K562 (cell line): ENCODE results near the gene EAF2. TPM values are rescaled to one million over a fixed set of nuclear protein-coding genes. Genes with fewer than 3 reads are reported as not detected.
A peak's percentile ranks its signal among the peaks of the same experiment; 100 is the strongest.

Source experiments
- ATAC-seq: fragments of 200-7000 bp; cut with Tn5 transposase; 3 replicates; pipeline ENCODE4 v1.9.1; 2020; ENCODE audit warnings: moderate library complexity
- BruUV-seq: library from RNA; stranded (reverse); fragments of 400-500 nt; replicated peaks from 2 replicates; lab custom pipeline; 2021; lab: Mats Ljungman, UMichigan
- CTCF ChIA-PET: fragments of 300-600 bp; formaldehyde crosslinking; extraction: SDS; loops from one replicate; lab custom pipeline; 2021; ENCODE audit warnings: low intra/inter-chr PET ratio; lab: Yijun Ruan, JAX
- POLR2A ChIA-PET: fragments of 300-600, 350-650 bp; sonication (Branson Sonifier 250); formaldehyde crosslinking; extraction: SDS; loops from one replicate; lab custom pipeline; 2021; ENCODE audit warnings: antibody characterized with exemption, inconsistent platforms; lab: Yijun Ruan, JAX
- DNase-seq, 4 experiments: peaks; one replicate each; pipeline versions ENCODE4 v3.0.0 to v3.0.0-alpha.2; 2011 to 2018; ENCODE audit warnings: low spot score in 3 of 4, mixed read lengths in 3 of 4; ENCODE audit errors: extremely low read depth in 1 of 4
- FAIRE-seq: peaks from 2 replicates; lab custom pipeline; 2011; peaks lifted over from hg19 to GRCh38; lab: Jason Lieb, UNC
- H2AFZ ChIP-seq: 2 replicates; pipeline ENCODE4 v1.6.0; 2011; ENCODE audit warnings: low read depth, low read length, control low read depth, inconsistent platforms
- H3K27ac ChIP-seq: fragments of 200-600 bp; 3 replicates; pipeline ENCODE4 v1.8.0; 2011; ENCODE audit warnings: low read depth, mild to moderate bottlenecking, control low read depth, inconsistent platforms, low read length, moderate library complexity, mixed read lengths; ENCODE audit errors: extremely low read depth
- H3K27me3 ChIP-seq, 2 experiments: fragments of 300-600 bp in 1 of 2; 2 replicates in 1 of 2; 3 replicates in 1 of 2; pipeline versions ENCODE4 v1.6.0 to v1.8.0; 2011; ENCODE audit warnings: inconsistent platforms in 2 of 2, low read length in 2 of 2, mild to moderate bottlenecking in 1 of 2, mixed read lengths in 1 of 2, moderate library complexity in 1 of 2; ENCODE audit not compliant: control insufficient read depth in 2 of 2, insufficient read depth in 2 of 2
- H3K36me3 ChIP-seq: fragments of 300-600 bp; 3 replicates; pipeline ENCODE4 v1.8.0; 2011; ENCODE audit warnings: mild to moderate bottlenecking, low read length, inconsistent platforms; ENCODE audit not compliant: control insufficient read depth, insufficient read depth
- H3K4me1 ChIP-seq, 2 experiments: fragments of 200-600 bp in 1 of 2; replicated peaks in 1 of 2; 2 replicates in 1 of 2; 3 replicates in 1 of 2; pipeline versions ENCODE4 v1.5.1 to v1.8.0; 2011; ENCODE audit warnings: inconsistent platforms in 2 of 2, low read length in 2 of 2, mild to moderate bottlenecking in 1 of 2, mixed read lengths in 1 of 2, moderate library complexity in 1 of 2; ENCODE audit not compliant: control insufficient read depth in 2 of 2, insufficient read depth in 2 of 2
- H3K4me2 ChIP-seq: 2 replicates; pipeline ENCODE4 v1.6.1; 2011; ENCODE audit warnings: low read length, control low read depth, inconsistent platforms, mixed read lengths; ENCODE audit not compliant: insufficient read depth
- H3K4me3 ChIP-seq: fragments of 200-600 bp; sonication (generic), shearing (Covaris generic); 2 replicates; pipeline ENCODE4 v1.5.1; 2016; ENCODE audit warnings: control low read depth, inconsistent platforms
- H3K79me2 ChIP-seq: fragments of 200-600 bp; 3 replicates; pipeline ENCODE4 v1.8.0; 2011; ENCODE audit warnings: low read length, inconsistent platforms; ENCODE audit not compliant: control insufficient read depth, insufficient read depth
- H3K9ac ChIP-seq, 2 experiments: 2 replicates each; pipeline versions ENCODE4 v1.6.0 to v1.6.1; 2011; ENCODE audit warnings: low read depth in 2 of 2, low read length in 2 of 2, control low read depth in 1 of 2, inconsistent platforms in 1 of 2, mild to moderate bottlenecking in 1 of 2, mixed read lengths in 1 of 2; ENCODE audit not compliant: insufficient read depth in 1 of 2
- H3K9me1 ChIP-seq: one replicate; pipeline ENCODE4 v1.6.0; 2011; ENCODE audit warnings: inconsistent platforms, mild to moderate bottlenecking, low read length, moderate library complexity; ENCODE audit not compliant: control insufficient read depth, insufficient read depth
- H3K9me3 ChIP-seq: replicated peaks from 2 replicates; pipeline ENCODE4 v1.5.1; 2011; ENCODE audit warnings: low read depth, low read length, inconsistent platforms; ENCODE audit not compliant: control insufficient read depth, insufficient read depth
- H4K20me1 ChIP-seq: replicated peaks from 2 replicates; pipeline ENCODE4 v1.6.1; 2011; ENCODE audit warnings: low read length, inconsistent platforms, mixed read lengths; ENCODE audit not compliant: control insufficient read depth, insufficient read depth
- ARID2 ChIP-seq: fragments of 450-650 bp; IDR thresholded peaks from 2 replicates; pipeline ENCODE4 v1.6.1; 2017; ENCODE audit warnings: antibody characterized with exemption, mild to moderate bottlenecking
- ATF7 ChIP-seq: fragments of 450-650 bp; IDR thresholded peaks from 2 replicates; pipeline ENCODE4 v1.7.1; 2014; ENCODE audit warnings: mild to moderate bottlenecking, moderate library complexity
- C11orf30 ChIP-seq: fragments of 450-650 bp; IDR thresholded peaks from 2 replicates; pipeline ENCODE4 v1.6.1; 2016; ENCODE audit warnings: low read depth, mild to moderate bottlenecking
- HMBOX1 ChIP-seq: sonication (generic); IDR thresholded peaks from 2 replicates; pipeline ENCODE4 v1.6.1; 2016
- ILK ChIP-seq: fragments of 450-650 bp; IDR thresholded peaks from 2 replicates; pipeline ENCODE4 v1.6.1; 2016; ENCODE audit warnings: missing genetic modification characterization, low read depth, mild to moderate bottlenecking, missing compliant biosample characterization, moderate library complexity, borderline replicate concordance
- IRF2 ChIP-seq: sonication (generic); formaldehyde crosslinking; IDR thresholded peaks from 2 replicates; pipeline ENCODE4 v1.8.1; 2022; ENCODE audit warnings: mild to moderate bottlenecking, missing genetic modification reagents
- NR1H2 ChIP-seq: sonication (generic); formaldehyde crosslinking; IDR thresholded peaks from 2 replicates; pipeline ENCODE4 v1.4.0; 2020; ENCODE audit warnings: mild to moderate bottlenecking, missing genetic modification reagents
- NR2F6 ChIP-seq: fragments of 450-650 bp; formaldehyde crosslinking; IDR thresholded peaks from 2 replicates; pipeline ENCODE4 v1.4.0; 2020; ENCODE audit warnings: mild to moderate bottlenecking
- PHTF2 ChIP-seq: fragments of 250-450 bp; sonication (Bioruptor Pico); IDR thresholded peaks from 2 replicates; pipeline ENCODE4 v1.5.0; 2021; ENCODE audit warnings: mild to moderate bottlenecking
- POLR2AphosphoS2 ChIP-seq: IDR thresholded peaks from 2 replicates; pipeline ENCODE4 v1.6.1; 2012; ENCODE audit warnings: low read length, improper control_type of control experiment
- TEAD1 ChIP-seq, 2 experiments: fragments of 450-650 bp in 1 of 2; sonication (generic) in 1 of 2; formaldehyde crosslinking; IDR thresholded peaks; 2 replicates each; pipeline versions ENCODE4 v1.4.0 to v1.8.0; 2020 to 2022; ENCODE audit warnings: mild to moderate bottlenecking in 2 of 2, missing genetic modification reagents in 1 of 2
- TRIM28 ChIP-seq: fragments of 450-650 bp; IDR thresholded peaks from 2 replicates; pipeline ENCODE4 v1.6.1; 2017
- U2AF1 ChIP-seq: fragments of 200-400 bp; formaldehyde crosslinking; optimal IDR thresholded peaks from 2 replicates; pipeline ENCODE3; 2017; ENCODE audit warnings: mild to moderate bottlenecking, low read depth, low read length, moderate library complexity
- ZNF77 ChIP-seq: fragments of 250-450 bp; sonication (Bioruptor Pico); IDR thresholded peaks from 2 replicates; pipeline ENCODE4 v1.5.0; 2020
- WGBS: fragments of 100-300 bp; shearing (Covaris generic); methylation state at CpG from one replicate; pipeline ENCODE4 v1.1.6; 2016; ENCODE audit warnings: low coverage, mixed read lengths; ENCODE audit not compliant: insufficient coverage; ENCODE audit errors: missing lambda C conversion rate; 5-methylcytosine and 5-hydroxymethylcytosine counted together
- in situ Hi-C: fragments of 300-500 bp; cut with MboI; formaldehyde crosslinking; loops from 4 replicates; pipeline ENCODE4 v1.15.0; 2018; ENCODE audit warnings: inconsistent platforms, mixed read lengths
- intact Hi-C: fragments of 100-400 bp; cut with micrococcal nuclease; formaldehyde crosslinking; loops from 2 replicates; pipeline ENCODE4 v1.14.2; 2022
- polyA plus RNA-seq, 8 experiments: library from polyadenylated mRNA; depleted of rRNA in 4 of 8; stranded (reverse) in 5 of 8; unstranded in 3 of 8; fragments of >200 nt; fragmentation: Nextera tagmentation in 2 of 8; fragmentation: Illumina TruSeq in 1 of 8; extraction: Ambion mirVana in 2 of 8; extraction: Trizol in 1 of 8; gene quantifications; 2 replicates each; pipeline versions ENCODE4 v1.2.1 to v1.2.3, GENCODE V29; 2011 to 2014; ENCODE audit warnings: inconsistent platforms in 1 of 8, missing spikeins in 1 of 8
- total RNA-seq, 7 experiments: library from RNA; depleted of rRNA in 6 of 7; stranded (reverse); fragments of >200 nt in 6 of 7; fragmentation: Illumina TruSeq in 2 of 7; extraction: Trizol in 2 of 7; gene quantifications; 2 replicates each; pipeline versions ENCODE4 v1.2.1 to v1.2.3, GENCODE V29; 2011 to 2021; ENCODE audit warnings: low replicate concordance in 1 of 7

Gene EAF2
- total and polyA plus RNA-seq, 9 of the 15 experiments (the other 6 are each of a cell fraction or from before 2014, with no cell fraction given): 3.8 to 17.3 (median 6.9) TPM

GRCh38 chr3:121796970-121797369, 38.0 kb upstream of the EAF2 start:
- TF ChIP-seq U2AF1 (no peak), C11orf30 (peak; percentile 23; the same call in 1 of the 2 replicates)
- Histone ChIP-seq H3K9me1 (no peaks in the 10 kb centered on the region), H3K79me2 (no peaks in the 10 kb centered on the region), H3K4me3 (no peak overlapping the region), H3K27me3 (no peaks in the 10 kb centered on the region), H3K9me3 (no peaks in the 10 kb centered on the region; the same call in 1 of the 2 replicates), H3K27ac (no peak overlapping the region), H3K9ac (no peak overlapping the region), H3K4me1 (no peaks in the 10 kb centered on the region), H3K4me2 (no peak overlapping the region), H3K36me3 (peaks cover 53% of the 10 kb centered on the region; the same call in 1 of the 3 replicates), H2AFZ (no peak overlapping the region), H4K20me1 (no peaks in the 10 kb centered on the region)
- in situ Hi-C loops (no loop called here), intact Hi-C loops (no loop called here)
- no peak for DNase-seq
- WGBS: 100% methylated on average over 1 of the region's 1 CpG
- no peak for FAIRE-seq
- BruUV-seq: no TSS peak
- no peak for ATAC-seq
- ChIA-PET CTCF (no interaction called here), POLR2A (no interaction called here)

- FAIRE-seq (no peak), DNase-seq (no peak), ATAC-seq (no peak)
- Histone ChIP-seq H3K4me1 (no peaks in the 10 kb centered on the region), H3K4me3 (no peak overlapping the region), H3K4me2 (no peak overlapping the region), H3K36me3 (peaks cover 43% of the 10 kb centered on the region; the same call in 1 of the 3 replicates), H3K27ac (no peak overlapping the region), H3K27me3 (no peaks in the 10 kb centered on the region), H3K79me2 (no peaks in the 10 kb centered on the region), H4K20me1 (no peaks in the 10 kb centered on the region), H2AFZ (no peak overlapping the region), H3K9me1 (no peaks in the 10 kb centered on the region), H3K9ac (no peak overlapping the region), H3K9me3 (no peaks in the 10 kb centered on the region)
- ChIA-PET POLR2A (no interaction called here), CTCF (no interaction called here)
- no TSS peak for BruUV-seq
- intact Hi-C loops (no loop called here), in situ Hi-C loops (no loop called here)
- TF ChIP-seq NR1H2 (CRISPR knock-in tag) (no peak), POLR2AphosphoS2 (no peak), TEAD1 (CRISPR knock-in tag; IDR thresholded peaks at IDR 0.05) (no peak), ILK (tag) (no peak), PHTF2 (CRISPR knock-in tag) (no peak), ZNF77 (CRISPR knock-in tag) (no peak), HMBOX1 (no peak), NR2F6 (CRISPR knock-in tag) (no peak), TRIM28 (no peak), IRF2 (CRISPR knock-in tag) (no peak), ARID2 (no peak), ATF7 (no peak)
Measured at GRCh38 chr3:121800906-121801305, 34.1 kb upstream of the EAF2 start.
